Mesenchymal stem cell (in vitro differentiated cells and primary cell): Measurements from ENCODE around the gene TST.

Experiments used
- DNase-seq: peaks from one replicate; pipeline ENCODE4 v3.0.0-alpha.2; 2013
- H2AFZ ChIP-seq: one replicate; pipeline ENCODE4 v1.6.1; 2013; ENCODE audit warnings: low read depth, mild to moderate bottlenecking, control low read depth, inconsistent platforms, low read length, moderate library complexity
- H2AK5ac ChIP-seq: 2 replicates; pipeline ENCODE4 v1.6.1; 2013; ENCODE audit warnings: low read length, moderate library complexity, mild to moderate bottlenecking, inconsistent platforms; ENCODE audit not compliant: severe bottlenecking
- H2BK120ac ChIP-seq: one replicate; pipeline ENCODE4 v1.6.1; 2013; ENCODE audit warnings: low read depth, mild to moderate bottlenecking, inconsistent platforms, low read length, moderate library complexity
- H2BK12ac ChIP-seq, 2 experiments: one replicate each; pipeline ENCODE4 v1.6.1; 2013; ENCODE audit warnings: inconsistent platforms in 2 of 2, low read length in 2 of 2, mild to moderate bottlenecking in 2 of 2, moderate library complexity in 2 of 2, control low read depth in 1 of 2
- H2BK15ac ChIP-seq: one replicate; pipeline ENCODE4 v1.6.1; 2013; ENCODE audit warnings: mild to moderate bottlenecking, low read depth, inconsistent platforms; ENCODE audit not compliant: poor library complexity, severe bottlenecking
- H2BK5ac ChIP-seq: 2 replicates; pipeline ENCODE4 v1.6.1; 2013; ENCODE audit warnings: low read depth, mild to moderate bottlenecking, low read length, control low read depth, inconsistent platforms; ENCODE audit not compliant: poor library complexity, severe bottlenecking
- H3K14ac ChIP-seq, 2 experiments: one replicate each; pipeline ENCODE4 v1.6.1; 2013; ENCODE audit warnings: inconsistent platforms in 2 of 2, low read length in 2 of 2, control low read depth in 1 of 2, mild to moderate bottlenecking in 1 of 2, moderate library complexity in 1 of 2
- H3K18ac ChIP-seq, 2 experiments: one replicate each; pipeline ENCODE4 v1.6.1; 2013; ENCODE audit warnings: inconsistent platforms in 2 of 2, low read length in 2 of 2, control low read depth in 1 of 2, low read depth in 1 of 2, mild to moderate bottlenecking in 1 of 2
- H3K23ac ChIP-seq, 2 experiments: one replicate each; pipeline ENCODE4 v1.6.1; 2013; ENCODE audit warnings: inconsistent platforms in 2 of 2, low read length in 2 of 2, mild to moderate bottlenecking in 2 of 2, moderate library complexity in 2 of 2, control low read depth in 1 of 2
- H3K27ac ChIP-seq: 2 replicates; pipeline ENCODE4 v1.5.1; 2013; ENCODE audit warnings: mild to moderate bottlenecking, moderate library complexity, low read length, control low read depth, inconsistent platforms; ENCODE audit not compliant: poor library complexity, severe bottlenecking
- H3K27me3 ChIP-seq, 2 experiments: 2 replicates each; pipeline versions ENCODE4 v1.6.1 to v1.7.0; 2013; ENCODE audit warnings: low read length in 2 of 2, mild to moderate bottlenecking in 2 of 2, moderate library complexity in 2 of 2, control low read depth in 1 of 2, inconsistent platforms in 1 of 2; ENCODE audit not compliant: control insufficient read depth in 1 of 2, insufficient read depth in 1 of 2
- H3K36me3 ChIP-seq, 2 experiments: 2 replicates each; pipeline versions ENCODE4 v1.6.1 to v1.7.0; 2013; ENCODE audit warnings: low read length in 2 of 2, control low read depth in 1 of 2, inconsistent platforms in 1 of 2, low read depth in 1 of 2, mild to moderate bottlenecking in 1 of 2; ENCODE audit not compliant: insufficient read depth in 2 of 2, control insufficient read depth in 1 of 2
- H3K4ac ChIP-seq, 2 experiments: one replicate each; pipeline ENCODE4 v1.6.1; 2013; ENCODE audit warnings: inconsistent platforms in 2 of 2, low read length in 2 of 2, mild to moderate bottlenecking in 2 of 2, moderate library complexity in 2 of 2, control low read depth in 1 of 2, low read depth in 1 of 2
- H3K4me1 ChIP-seq: 2 replicates; pipeline ENCODE4 v1.6.1; 2013; ENCODE audit warnings: low read depth, low read length, control low read depth; ENCODE audit not compliant: control insufficient read depth, insufficient read depth
- H3K4me2 ChIP-seq: 2 replicates; pipeline ENCODE4 v1.6.1; 2013; ENCODE audit warnings: low read length, mild to moderate bottlenecking, inconsistent platforms; ENCODE audit not compliant: poor library complexity, severe bottlenecking
- H3K4me3 ChIP-seq, 2 experiments: 2 replicates each; pipeline versions ENCODE4 v1.5.1 to v1.7.0; 2013; ENCODE audit warnings: low read length in 2 of 2, mild to moderate bottlenecking in 2 of 2, control low read depth in 1 of 2, low read depth in 1 of 2; ENCODE audit not compliant: insufficient read depth in 1 of 2
- H3K79me1 ChIP-seq: replicated peaks from 2 replicates; pipeline ENCODE4 v1.6.1; 2013; ENCODE audit warnings: mild to moderate bottlenecking, control low read depth, low read length, inconsistent platforms; ENCODE audit not compliant: poor library complexity, severe bottlenecking
- H3K9ac ChIP-seq: 2 replicates; pipeline ENCODE4 v1.7.0; 2013; ENCODE audit warnings: mild to moderate bottlenecking, low read length, moderate library complexity
- H3K9me3 ChIP-seq: 2 replicates; pipeline ENCODE4 v1.7.0; 2013; ENCODE audit warnings: mild to moderate bottlenecking, low read length; ENCODE audit not compliant: control insufficient read depth
- H4K8ac ChIP-seq: one replicate; pipeline ENCODE4 v1.6.1; 2013; ENCODE audit warnings: inconsistent platforms, mild to moderate bottlenecking, low read length, moderate library complexity
- H4K91ac ChIP-seq: one replicate; pipeline ENCODE4 v1.6.1; 2013; ENCODE audit warnings: mild to moderate bottlenecking, low read length, inconsistent platforms
- WGBS: methylation state at CpG from one replicate; pipeline ENCODE4 v1.1.7; 2013; ENCODE audit warnings: mixed read lengths; 5-methylcytosine and 5-hydroxymethylcytosine counted together

Gene TST

DNA sequence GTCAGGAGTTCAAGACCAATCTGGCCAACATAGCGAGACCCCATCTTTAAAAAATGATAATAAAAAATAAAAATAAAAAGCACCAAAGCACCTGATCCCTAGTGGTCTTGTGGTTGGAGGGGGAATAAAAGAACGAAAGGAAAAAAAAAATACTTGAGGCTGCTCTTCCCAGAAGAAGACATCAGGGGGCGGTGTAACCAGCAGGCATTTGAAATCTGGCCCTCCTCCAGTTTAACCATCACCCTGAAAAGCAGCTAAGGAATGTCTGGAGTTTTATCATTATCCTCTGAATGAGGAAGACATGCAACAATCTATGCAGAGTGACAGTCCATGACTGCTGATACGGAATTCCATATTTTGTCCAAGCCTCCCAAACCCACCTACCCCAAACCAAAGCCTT is 26.7 kb upstream of the TST start:
- Histone ChIP-seq H2BK5ac (no peak overlapping the region), H2BK15ac (no peak overlapping the region), H3K36me3 (no peaks in the 10 kb centered on the region), H3K79me1 (no peaks in the 10 kb centered on the region), H2AFZ (no peak overlapping the region), H3K27ac (no peak overlapping the region), H4K91ac (no peak overlapping the region), H3K9ac (no peak overlapping the region), H3K27me3 (peaks cover 6 to 9% of the 10 kb centered on the region in 2 experiments), H3K4me2 (no peak overlapping the region), H2BK12ac (no peak overlapping the region), H3K9me3 (no peaks in the 10 kb centered on the region), H3K14ac (no peak overlapping the region), H3K4me3 (no peak overlapping the region), H4K8ac (no peak overlapping the region), H3K23ac (no peak overlapping the region), H2AK5ac (no peak overlapping the region), H3K18ac (no peak overlapping the region), H3K4ac (no peak overlapping the region), H2BK120ac (no peak overlapping the region), H3K4me1 (peaks cover 20% of the 10 kb centered on the region)
- WGBS = 50% methylated on average over 3 of the region's 4 CpGs
- peak; percentile 42 for DNase-seq

DNA sequence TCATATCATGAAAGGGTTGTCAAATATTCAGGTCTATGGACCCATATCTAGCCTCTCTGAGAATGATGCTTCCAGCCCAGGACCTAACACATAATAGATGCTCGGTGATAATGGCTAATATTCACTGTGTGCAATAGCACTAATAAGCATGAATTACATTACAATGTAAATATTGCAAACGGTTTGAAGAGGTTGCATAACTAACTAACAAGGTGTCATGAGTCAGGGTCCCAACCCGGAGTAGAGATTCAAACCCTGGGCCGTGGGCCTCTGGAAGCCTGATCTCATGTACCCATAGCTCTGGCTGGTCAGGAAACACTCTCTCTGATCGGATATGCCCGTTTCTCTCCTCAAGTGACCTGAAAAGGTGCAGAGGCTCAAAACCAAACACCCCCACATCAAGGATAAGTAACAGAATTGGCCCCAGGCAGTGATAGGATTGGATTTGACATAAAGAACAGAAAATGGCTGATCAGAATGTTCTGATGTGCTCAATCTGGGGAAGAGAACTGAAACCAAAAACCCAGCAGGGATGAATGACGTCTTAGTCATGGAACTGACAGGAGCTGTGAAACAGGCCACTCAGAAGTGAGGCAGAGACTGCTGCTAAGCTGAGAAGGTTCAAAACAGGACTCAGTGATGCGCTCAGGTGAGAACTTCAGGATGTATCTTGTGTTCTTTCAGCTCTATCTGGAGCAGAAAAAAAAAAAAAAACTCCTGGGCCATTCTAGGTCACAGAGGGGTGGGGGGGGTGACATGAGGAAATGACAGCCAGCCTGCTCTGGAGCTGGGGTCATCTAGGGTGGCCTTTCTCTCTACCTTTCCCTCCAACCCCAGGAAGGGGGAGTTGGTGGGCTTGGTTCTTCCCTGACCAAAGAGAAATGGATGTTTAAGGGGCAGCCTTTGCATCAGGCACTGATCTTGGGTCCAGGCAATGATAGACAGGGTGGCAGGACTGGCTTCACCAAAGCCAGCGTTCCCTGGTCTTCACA is 25.7 kb upstream of the TST start:
- 80% methylated on average over 6 of the region's 9 CpGs for WGBS
- Histone ChIP-seq H3K9ac (no peak overlapping the region), H2BK5ac (no peak overlapping the region), H2BK120ac (no peak overlapping the region), H3K4me1 (peaks cover 23% of the 10 kb centered on the region), H3K4me3 (no peak overlapping the region), H3K14ac (no peak overlapping the region), H3K9me3 (no peaks in the 10 kb centered on the region), H4K8ac (no peak overlapping the region), H3K36me3 (no peaks in the 10 kb centered on the region), H2AK5ac (peak overlapping the region; percentile 67), H3K23ac (no peak overlapping the region), H3K79me1 (no peaks in the 10 kb centered on the region), H3K18ac (no peak overlapping the region), H2BK12ac (no peak overlapping the region), H2BK15ac (no peak overlapping the region), H2AFZ (no peak overlapping the region), H3K27me3 (peaks cover 6 to 9% of the 10 kb centered on the region in 2 experiments), H3K4ac (no peak overlapping the region), H3K27ac (no peak overlapping the region), H3K4me2 (no peak overlapping the region), H4K91ac (no peak overlapping the region)
- DNase-seq = no peak

DNA sequence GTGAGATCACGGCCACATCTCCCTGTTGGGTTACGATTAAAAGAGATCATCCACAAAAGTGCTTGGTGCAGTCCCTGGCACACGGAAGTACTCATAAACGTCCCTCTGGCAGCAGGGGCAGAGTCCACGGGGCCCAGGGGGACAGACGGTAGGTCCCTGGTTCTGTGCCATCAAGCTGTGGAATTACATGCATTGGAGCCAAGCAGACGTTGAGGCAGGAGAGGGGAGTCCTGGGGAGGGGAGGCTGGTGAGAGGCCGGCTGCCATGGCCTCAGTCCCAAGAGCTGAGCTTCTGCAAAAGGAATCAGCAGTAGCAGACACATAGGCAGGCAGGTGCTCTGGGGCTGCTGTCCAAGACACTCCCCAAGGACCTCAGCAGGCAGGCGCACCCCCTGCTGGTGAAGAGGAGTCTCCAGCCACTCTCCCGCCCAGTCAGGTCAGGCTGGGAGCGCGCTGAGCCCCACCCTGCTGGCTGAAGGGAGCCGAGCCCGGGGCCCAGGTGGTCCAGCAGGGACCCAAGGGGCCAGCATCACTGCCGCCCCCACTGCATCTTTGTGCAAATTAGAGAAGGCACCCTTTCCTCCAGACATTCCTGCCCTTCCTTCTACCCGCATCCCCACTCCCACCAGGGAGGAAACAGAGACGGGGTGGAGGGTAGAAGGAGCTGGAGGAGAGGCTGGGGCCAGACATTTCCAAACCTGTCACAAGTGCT is 24.7 kb upstream of the TST start:
- Histone ChIP-seq H3K9ac (no peak overlapping the region), H3K27me3 (peaks cover 6 to 9% of the 10 kb centered on the region in 2 experiments), H3K14ac (no peak overlapping the region), H2AFZ (no peak overlapping the region), H4K91ac (no peak overlapping the region), H3K4ac (no peak overlapping the region), H2BK5ac (no peak overlapping the region), H3K9me3 (no peaks in the 10 kb centered on the region), H3K4me1 (peaks cover 23% of the 10 kb centered on the region), H2BK12ac (no peak overlapping the region), H3K36me3 (no peaks in the 10 kb centered on the region), H3K4me3 (no peak overlapping the region), H3K18ac (no peak overlapping the region), H3K23ac (no peak overlapping the region), H2BK15ac (no peak overlapping the region), H2BK120ac (no peak overlapping the region), H3K27ac (no peak overlapping the region), H2AK5ac (no peak overlapping the region), H4K8ac (no peak overlapping the region), H3K4me2 (no peak overlapping the region), H3K79me1 (no peaks in the 10 kb centered on the region)
- 62% methylated on average over 14 of the region's 17 CpGs for WGBS
- DNase-seq = peak; percentile 54

DNA sequence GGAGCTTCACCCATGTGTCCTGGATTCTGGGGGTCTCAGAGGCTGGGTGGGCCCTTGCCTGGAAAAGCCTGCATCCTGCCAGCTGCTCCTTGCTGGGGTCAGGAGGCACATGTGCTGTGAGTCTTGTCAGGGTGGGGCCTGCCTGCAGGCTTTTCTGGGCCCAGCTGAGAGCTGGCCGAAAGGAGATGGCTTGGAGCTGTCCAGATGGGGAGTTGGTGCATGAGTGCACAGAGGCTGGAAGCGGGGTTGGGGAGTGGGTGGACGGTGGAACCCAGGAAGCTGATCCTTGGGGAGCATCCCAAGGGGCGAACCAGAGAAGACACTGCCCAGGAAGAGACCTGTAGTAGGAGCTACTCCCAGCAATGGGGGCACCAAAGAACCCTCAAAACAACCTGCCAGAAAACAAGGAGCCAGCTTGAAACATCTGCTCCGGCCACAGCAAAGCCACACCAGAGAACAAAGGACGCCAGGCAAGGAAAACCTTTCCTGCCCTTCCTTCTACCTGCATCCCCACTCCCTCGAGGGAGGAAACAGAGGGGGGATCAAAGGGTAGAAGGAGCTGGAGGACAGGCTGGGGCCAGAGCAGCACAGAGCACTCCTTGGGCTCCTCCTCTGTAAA is 24.1 kb upstream of the TST start:
- Histone ChIP-seq H3K4me1 (peaks cover 23% of the 10 kb centered on the region), H2BK5ac (no peak overlapping the region), H3K9me3 (no peaks in the 10 kb centered on the region), H3K18ac (no peak overlapping the region), H3K27ac (no peak overlapping the region), H3K9ac (no peak overlapping the region), H2BK15ac (no peak overlapping the region), H3K79me1 (no peaks in the 10 kb centered on the region), H3K4ac (no peak overlapping the region), H2AFZ (no peak overlapping the region), H2BK120ac (no peak overlapping the region), H3K4me3 (no peak overlapping the region), H2BK12ac (no peak overlapping the region), H3K27me3 (peaks cover 6 to 9% of the 10 kb centered on the region in 2 experiments), H4K8ac (no peak overlapping the region), H2AK5ac (no peak overlapping the region), H3K36me3 (no peaks in the 10 kb centered on the region), H3K4me2 (no peak overlapping the region), H3K14ac (no peak overlapping the region), H3K23ac (peak overlapping the region in 1 of 2 experiments; percentile 14), H4K91ac (no peak overlapping the region)
- 78% methylated on average over 3 of the region's 7 CpGs for WGBS
- no peak for DNase-seq
